ENCODE data around the gene AKAP8.

GRCh38 chr19:15424121-15424520 lies 44.5 kb upstream of the AKAP8 start:
- TF ChIP-seq CTCF (IDR thresholded peaks at IDR 0.05) (no peak), ZFX (IDR thresholded peaks at IDR 0.05; ENCODE audit: borderline replicate concordance) (no peak)

All from 22Rv1 (cell line).